HG03575 (cell line): ENCODE results near the gene SYNE1.

ENCODE experiments used
- ATAC-seq: cut with Tn5 transposase; IDR thresholded peaks from one replicate; pipeline ENCODE4 v1.9.1; 2021; ENCODE audit not compliant: unreplicated experiment, insufficient number of reproducible peaks, low FRiP score; ENCODE audit errors: extremely low read depth

Gene SYNE1

GRCh38 chr6:152189736-152190135, 447.4 kb downstream of the SYNE1 start:
- no peak for ATAC-seq

- no peak for ATAC-seq
These were observed 449.2 kb downstream of the SYNE1 start for GRCh38 chr6:152188011-152188410.

- no peak for ATAC-seq
These were observed 450.3 kb downstream of the SYNE1 start for GRCh38 chr6:152186840-152187239.

DNA sequence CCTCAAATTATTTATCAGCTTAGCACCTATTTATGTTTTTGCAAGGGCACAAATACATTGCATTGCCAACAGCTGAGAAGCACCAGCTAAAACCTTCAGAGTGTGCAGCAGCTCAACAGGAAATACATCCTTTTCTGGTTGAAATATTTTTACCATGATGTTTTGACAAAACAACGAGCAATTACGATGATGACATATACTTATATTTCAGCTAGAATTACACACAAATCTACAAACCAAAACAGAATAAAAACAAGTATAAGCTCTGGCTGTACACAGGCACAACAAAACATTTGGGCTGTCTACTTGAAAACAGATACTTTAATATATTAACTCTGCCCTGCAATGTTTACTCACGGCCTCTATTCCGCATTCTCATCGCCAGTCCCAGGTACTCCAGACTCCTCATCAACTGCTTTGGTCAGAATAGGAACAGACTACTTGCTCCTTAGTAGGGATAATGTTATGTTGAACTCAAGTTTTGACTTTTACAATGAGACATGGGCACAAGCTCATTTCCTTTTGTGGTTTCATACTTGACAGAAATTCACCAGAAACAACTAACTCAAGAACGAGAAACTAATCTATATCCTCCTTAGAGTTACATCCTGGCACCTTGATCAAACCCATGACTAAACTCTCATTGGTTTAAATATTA, 452.1 kb downstream of the SYNE1 start:
- no peak for ATAC-seq

DNA sequence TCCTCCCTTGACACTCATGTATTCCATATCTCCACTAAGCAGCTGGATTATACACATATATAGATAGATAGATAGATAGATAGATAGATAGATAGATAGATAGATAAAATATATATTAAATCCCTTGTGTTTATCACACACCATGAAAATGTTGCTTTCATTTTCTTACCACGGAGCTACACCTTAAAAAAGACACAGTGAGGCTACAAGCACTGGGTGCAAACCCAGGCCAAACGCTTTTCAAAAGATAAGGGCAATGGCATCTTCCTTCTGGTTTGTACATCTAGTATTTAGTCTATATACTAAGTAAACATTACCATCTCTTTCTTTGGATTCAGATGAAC, 452.6 kb downstream of the SYNE1 start:
- ATAC-seq = no peak

GRCh38 chr6:152180601-152181000, 456.6 kb downstream of the SYNE1 start:
- no peak for ATAC-seq

- no peak for ATAC-seq
These were observed 460.9 kb downstream of the SYNE1 start for GRCh38 chr6:152176268-152176667.

DNA sequence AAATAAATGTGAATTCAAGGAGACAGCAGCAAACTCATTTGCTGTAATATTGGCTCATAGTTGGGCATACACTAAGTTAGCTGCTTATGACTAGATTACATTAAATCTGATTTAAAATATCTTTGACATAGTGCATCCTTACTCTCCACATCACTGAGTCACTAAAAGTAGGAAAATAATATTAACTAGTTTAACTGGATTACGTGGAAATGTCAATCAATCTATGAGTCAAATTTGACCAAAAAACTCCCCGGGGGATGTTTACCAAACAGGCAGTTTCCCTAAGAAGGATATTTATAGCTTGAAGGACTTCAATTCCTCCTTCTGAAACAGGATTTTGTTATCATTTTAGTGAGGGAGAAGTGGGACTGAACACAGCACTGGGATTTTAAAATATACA, 463.2 kb downstream of the SYNE1 start:
- ATAC-seq = no peak

DNA sequence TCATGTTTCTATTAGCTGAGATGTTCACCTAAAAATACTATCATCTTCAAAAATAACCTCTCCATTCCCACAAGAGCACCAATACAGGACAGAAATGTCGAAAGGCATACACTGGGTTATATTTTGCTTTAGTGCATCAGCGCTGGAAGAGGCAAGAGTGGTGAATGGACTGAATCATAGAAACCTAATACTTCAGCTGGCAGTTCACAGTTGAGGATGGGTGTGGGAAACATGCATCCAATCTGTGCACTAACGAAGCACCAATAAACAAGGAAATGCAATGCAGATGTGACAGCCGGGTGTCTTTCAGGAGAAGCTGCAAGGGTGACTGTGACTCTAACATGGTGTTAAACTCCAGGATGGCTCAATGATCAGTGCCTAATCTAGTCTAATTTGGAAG, 463.8 kb downstream of the SYNE1 start:
- no peak for ATAC-seq

DNA sequence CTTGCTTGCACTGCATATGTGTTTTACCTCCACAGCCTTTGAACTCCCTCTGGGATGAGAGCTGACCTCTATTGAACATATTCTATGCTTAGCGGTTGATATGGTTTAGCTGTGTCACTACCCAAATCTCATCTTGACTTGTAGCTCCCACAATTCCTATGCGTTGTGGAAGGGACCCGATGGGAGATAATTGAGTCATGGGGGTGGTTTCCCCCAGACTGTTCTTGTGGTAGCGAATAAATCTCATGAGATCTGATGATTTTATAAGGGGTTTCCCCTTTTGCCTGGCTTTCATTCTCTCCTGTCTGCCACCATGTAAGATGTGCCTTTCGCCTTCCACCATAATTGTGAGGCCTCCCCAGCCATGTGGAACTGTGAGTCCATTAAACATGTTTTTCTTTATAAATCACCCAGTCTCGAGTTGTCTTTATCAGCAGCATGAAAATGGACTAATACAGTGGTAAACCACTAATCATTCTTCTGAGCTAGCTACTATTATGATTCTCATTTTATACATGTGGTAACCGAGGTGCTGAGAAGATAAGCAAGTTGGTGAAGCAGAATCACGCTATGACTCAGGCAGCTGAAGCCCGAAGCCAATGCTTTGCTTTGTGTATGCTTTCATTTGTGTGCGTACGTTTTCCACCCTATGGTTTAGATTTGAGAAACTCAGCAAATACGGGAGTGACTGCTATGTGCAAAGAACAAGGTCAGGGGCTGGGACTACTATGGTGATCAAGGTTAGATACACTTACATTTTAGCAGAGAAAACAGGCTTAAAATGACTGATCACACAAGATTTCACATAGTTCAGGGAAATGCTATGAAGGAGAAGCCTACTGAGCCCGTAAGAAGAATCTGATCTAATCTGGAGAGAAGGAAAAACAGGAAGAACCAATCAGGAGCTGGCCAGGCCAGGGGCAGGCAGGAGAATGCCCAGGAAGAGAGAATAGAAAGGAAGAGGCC, 466.2 kb downstream of the SYNE1 start:
- ATAC-seq = peak; percentile 97

- ATAC-seq = no peak
These were observed 466.9 kb downstream of the SYNE1 start for GRCh38 chr6:152170313-152170701.

GRCh38 chr6:152167641-152168603, 469.2 kb downstream of the SYNE1 start:
- no peak for ATAC-seq

DNA sequence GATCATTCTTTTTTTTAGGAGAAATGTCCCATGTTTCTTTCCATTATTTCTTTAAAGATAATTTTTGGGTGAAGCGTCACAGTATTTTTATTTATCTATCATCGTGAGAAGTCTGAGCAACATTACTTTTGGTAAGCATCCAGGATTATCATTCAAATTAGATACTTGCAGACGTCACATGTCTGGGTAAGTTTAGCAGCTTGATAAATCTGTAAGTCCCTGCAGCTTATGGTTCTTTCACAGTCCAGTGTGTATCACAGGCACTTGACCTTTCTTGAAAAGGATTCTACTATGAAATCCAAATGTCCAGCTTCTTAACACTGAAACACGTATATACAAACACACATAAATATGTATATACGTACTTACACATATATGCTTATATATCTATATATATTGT, 470.3 kb downstream of the SYNE1 start:
- ATAC-seq = no peak

DNA sequence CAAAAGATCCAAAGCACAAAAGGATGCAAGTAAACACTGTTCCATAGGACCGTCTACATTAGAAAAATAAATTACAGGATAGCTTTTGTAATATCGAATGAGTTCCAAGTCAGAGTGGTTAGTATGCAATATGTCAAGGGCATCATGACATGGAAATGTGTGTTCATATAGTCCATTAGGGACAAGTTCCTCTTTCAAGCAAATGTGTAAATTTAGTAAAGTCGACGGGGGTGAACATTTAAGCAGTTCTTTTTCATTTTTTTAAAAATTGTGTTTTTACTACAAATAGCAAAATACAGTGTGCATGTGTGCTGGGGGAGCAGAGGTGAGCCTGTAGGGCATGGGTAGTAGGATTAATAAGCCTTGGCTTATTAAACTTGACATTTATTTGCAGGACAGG, 470.7 kb downstream of the SYNE1 start:
- no peak for ATAC-seq

GRCh38 chr6:152164957-152165356, 472.2 kb downstream of the SYNE1 start:
- ATAC-seq = no peak

DNA sequence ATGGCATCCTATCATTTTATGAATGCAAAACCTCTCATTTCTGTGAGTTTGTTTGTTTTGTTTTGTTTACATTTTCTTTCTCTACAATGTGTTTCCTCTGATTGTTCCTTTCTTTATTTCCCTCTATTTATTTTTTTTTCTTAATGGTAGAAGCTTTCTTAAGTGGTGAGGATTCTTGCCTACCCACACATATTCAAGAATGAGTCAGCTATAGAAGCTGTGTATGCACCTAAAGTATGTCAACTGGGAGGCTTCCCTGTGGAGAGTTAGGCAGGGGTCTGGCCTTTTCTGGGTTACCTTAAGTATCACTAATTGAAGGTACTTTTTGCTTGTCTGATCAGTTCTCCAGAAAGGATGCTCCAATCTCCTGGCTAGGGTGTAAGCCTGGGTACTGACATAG, 475.7 kb downstream of the SYNE1 start:
- ATAC-seq = peak; percentile 32

- ATAC-seq = peak; percentile 94
These were observed 476.8 kb downstream of the SYNE1 start for GRCh38 chr6:152160346-152160745.

GRCh38 chr6:152155792-152156191, 481.4 kb downstream of the SYNE1 start:
- ATAC-seq = no peak

DNA sequence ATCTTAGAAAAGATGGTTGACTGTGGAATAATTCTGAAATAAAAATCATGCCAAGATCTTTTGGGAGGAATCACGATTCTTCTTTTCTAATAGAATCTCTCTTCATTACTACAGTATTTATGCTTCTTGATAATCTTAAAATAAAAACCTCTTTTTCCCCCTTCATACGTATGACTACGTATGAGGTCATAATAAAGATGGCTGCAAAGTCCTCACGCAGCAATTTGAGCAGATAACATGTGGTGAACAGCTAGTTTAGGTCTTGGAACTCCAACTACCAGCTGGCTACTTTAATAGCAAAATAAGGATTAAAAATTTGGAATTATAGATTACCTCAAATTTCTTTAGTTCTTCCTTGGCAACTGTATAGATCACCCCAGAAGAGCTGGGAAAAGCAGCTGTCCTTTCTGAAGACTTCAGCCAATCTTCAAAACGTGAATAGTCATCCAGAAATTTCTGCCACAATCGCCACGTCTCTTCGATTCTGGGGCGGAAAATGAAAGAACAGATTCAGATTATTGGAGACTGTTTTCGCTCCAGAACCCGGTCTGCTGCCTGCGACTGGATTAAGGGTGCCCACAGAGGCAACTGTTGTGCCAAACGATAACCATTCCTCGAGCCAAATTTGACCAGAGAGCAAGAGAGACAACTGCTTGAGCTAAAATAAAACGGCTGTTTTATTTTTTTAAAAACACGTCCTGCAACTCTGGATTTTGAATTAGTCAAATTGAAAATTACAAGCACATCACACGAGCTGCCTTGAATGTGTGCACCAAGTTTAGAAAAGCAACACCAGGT, 482.4 kb downstream of the SYNE1 start:
- ATAC-seq = no peak
